Measurements from ENCODE around the gene RFX1.

Gene RFX1

DNA sequence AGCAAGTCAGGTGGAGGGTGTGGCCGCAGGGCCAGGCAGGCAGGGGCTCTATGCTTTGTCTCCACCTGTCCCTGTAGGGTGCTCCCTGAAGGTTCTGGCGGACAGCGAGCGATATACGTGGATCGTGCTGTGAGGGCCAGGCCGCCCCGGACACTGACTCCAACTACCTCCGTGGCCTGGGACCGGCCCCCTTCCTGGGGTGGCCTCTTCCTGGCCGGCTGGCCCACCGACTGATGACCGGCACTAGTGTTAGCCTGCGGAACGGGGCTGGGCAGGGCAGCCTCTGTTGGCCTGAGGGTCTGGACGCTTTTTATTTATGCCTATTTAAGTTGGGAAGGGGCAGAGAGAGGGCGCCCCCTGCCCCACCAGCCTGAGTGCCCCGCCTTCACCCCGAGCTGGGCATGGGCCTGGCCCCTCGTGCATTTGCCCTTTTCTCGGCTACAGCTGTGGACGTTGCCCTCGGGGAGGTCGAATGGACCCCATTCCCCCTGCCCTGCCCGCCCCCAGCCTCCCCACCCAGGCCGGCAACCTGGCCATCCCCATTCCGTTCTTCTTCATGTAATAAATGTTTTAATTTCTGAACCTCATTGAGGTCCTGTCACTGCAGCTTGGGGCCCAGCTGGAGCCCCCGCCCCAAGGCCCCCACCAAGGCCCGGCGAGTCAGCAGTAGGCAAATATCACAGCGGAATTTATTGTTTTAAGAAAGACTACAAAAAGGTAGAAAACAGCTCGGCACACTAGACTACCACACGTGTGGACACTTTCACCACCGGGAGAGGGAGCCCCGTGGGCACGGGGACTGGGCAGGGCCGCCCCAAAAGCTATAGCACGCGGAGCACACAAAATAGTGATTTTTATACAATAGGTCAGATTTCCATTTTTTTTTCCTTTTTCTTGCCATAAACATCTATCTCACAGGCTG is 45.0 kb downstream of the RFX1 start:
- DNase-seq: no peak

DNA sequence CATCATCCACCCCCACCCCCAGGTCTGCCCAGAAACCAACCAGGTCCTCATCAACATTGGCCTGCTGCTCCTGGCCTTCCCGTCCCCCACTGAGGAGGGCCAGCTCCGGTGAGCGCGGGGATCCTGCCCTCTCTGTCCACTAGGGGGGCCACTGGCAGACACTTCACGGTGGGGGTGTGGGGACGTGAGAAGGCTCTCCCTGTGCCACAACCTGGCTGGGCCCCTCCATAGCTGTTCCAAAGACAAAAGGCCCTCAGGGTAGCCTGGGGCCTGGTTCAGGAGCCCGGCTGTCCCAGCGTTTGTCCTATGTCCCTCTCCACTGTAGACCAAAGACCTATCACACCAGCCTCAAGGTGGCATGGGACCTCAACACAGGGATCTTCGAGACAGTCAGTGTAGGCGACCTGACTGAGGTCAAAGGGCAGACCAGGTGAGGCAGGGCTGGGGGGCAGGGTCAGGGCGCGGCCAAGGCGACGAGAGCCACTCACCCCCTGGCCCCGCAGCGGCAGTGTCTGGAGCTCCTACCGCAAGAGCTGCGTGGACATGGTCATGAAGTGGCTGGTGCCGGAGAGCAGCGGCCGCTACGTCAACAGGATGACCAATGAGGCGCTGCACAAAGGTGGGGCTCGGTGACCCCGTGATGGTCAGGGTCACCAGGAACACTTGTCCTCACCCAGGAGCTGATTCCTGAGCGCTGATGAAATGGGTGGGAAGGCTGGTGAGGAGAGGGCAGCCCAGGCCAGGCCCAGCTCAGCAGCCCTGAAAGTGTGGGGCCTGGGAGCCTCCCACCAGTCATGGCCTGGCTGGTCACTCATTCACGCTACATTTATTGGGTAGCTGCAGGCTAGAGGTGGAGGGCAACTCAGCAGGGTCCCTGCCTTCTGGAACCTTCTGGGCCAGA is 45.9 kb downstream of the RFX1 start:
- DNase-seq: no peak

- DNase-seq: no peak
Observed at GRCh38 chr19:13959141-13959961, 46.8 kb downstream of the RFX1 start.

DNA sequence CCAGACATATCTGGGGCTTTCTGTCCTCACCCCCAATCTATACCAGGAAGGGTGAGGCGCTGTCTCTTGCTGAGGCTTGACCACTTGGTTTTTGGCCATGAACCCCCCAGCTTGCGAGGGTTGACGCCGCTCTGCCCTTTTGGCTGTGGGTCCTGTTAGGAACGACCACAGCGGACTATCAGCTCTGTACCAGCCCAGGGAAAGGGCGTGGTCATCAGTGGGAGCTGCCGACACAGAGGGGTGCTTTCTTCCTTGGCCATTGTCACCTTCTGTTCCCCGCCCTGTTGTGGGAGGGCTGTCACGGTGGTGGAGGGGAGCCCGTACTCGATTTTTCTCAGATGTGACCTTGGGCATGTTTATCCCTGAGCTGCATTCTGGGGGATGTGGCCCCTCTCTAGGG is 48.1 kb downstream of the RFX1 start:
- DNase-seq: no peak

GRCh38 chr19:13957051-13957450 is 49.1 kb downstream of the RFX1 start:
- no peak for DNase-seq

GRCh38 chr19:13956365-13956744 is 49.8 kb downstream of the RFX1 start:
- DNase-seq: no peak

DNA sequence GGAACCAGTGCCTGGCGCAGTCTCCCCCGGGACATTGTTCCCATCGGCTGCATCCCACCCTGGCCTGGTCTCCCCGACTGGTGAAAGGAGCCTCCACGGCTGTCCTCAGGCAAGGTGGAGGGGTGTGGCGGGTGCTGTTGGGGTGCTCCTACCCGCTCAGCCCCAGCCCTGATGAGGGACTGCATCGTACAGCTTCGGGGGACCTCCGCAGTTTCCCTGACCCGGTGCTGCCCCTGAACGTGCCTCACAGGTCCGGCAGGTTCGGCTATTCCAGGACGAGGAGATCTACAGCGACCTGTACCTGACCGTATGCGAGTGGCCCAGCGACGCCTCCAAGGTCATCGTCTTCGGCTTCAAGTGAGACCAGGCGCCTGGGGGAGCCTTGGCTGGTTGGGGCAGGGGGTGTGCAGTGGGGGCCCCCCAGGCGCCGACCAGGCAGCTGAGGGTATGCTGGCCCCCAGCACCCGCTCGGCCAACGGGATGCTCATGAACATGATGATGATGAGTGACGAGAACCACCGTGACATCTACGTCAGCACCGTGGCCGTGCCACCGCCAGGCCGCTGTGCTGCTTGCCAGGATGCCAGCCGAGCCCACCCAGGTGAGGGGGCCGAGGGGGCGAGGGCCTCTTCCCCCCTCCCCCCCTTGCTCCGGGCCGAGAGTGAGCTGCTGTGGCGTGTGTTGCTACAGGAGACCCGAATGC is 50.3 kb downstream of the RFX1 start:
- DNase-seq: no peak

- DNase-seq: no peak
Observed at GRCh38 chr19:13954185-13954584, 51.9 kb downstream of the RFX1 start.

- no peak for DNase-seq
Observed at GRCh38 chr19:13952931-13953531, 53.1 kb downstream of the RFX1 start.

GRCh38 chr19:13952154-13952930 is 53.8 kb downstream of the RFX1 start, which contains the start of gene DCAF15:
TSS of gene DCAF15 (plus strand) at chr19:13952509. CDS start at chr19:13952513, 4 bp downstream.
- peak; percentile 99 to 100 for DNase-seq

- DNase-seq: no peak
Observed at GRCh38 chr19:13951799-13952153, 54.3 kb downstream of the RFX1 start.

- DNase-seq: no peak
Observed at GRCh38 chr19:13951043-13951442, 55.1 kb downstream of the RFX1 start.

DNA sequence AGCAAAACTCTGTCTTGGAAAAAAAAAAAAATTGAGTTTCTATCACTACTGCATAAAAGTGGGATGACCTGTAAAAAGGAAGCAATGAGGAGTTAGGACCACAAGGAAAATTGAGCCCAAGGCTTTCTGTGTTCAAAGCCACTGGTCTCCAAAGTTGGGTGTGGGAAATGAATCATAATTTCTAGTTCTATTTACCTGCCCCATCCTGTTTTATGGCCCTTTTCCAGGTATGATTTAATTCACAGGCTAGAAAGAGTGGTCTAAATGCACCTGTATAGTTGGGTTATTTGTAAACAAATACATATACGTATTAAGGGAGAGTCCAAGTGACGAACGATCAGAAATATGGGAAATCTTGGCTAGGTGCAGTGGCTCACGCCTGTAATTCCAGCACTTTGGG is 59.7 kb downstream of the RFX1 start:
- DNase-seq: no peak

GRCh38 chr19:13942023-13942684 is 64.0 kb downstream of the RFX1 start:
- DNase-seq: no peak

- DNase-seq: peak in 1 of 2 experiments; percentile 46
Observed at GRCh38 chr19:13938301-13939064, 67.6 kb downstream of the RFX1 start, which contains the start of gene PODNL1. TSS of gene PODNL1 (minus strand) at chr19:13938417. CDS start at chr19:13938181, 236 bp downstream.

- peak; percentile 42 to 66 for DNase-seq
Observed at GRCh38 chr19:13937479-13938300, 68.4 kb downstream of the RFX1 start.

DNA sequence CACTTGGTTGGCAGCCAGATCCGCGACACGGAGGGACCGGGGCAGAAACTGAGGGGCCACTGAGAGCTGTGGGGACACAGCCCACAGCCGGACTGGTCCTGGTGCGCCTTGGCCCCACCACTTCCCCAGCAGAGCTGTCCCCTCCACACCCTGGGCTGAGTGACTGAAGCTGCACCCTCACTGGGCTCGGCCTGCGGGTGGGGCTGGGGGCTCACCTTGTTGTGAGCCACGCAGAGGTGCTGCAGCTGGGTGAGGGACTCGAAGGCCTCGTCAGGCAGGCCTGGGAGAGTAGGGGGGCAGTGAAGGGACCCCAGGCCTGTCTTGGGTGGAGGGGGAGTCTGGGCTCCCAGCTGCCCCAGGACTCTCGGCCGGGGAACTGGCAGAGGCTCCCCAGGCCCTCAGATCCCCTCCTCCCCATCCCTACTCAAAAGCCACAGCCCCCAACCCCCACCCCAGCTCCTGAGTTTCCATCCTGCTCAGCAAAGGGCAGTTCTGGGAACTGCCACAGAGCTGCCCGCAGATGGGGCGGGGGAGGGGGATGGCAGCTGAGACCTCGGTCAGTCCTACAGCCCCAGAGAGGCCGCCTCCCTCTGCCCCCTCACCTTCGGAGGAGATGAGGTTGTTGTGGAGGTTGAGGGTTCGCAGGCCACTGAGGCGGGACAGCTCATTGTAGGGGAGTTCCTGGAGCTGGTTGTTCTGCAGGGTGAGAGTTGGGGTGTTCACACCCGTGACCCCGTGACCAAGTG is 70.2 kb downstream of the RFX1 start:
- DNase-seq: peak in 1 of 2 experiments; percentile 16

- DNase-seq: no peak
Observed at GRCh38 chr19:13934785-13935109, 71.4 kb downstream of the RFX1 start.

Data from NCI-H524 (cell line).